ENCODE data around the gene SMAD7.

The SMAD7 gene

GRCh38 chr18:48919547-48919946, 31.2 kb downstream of the SMAD7 start:
- no peak overlapping the region for H3K4me3 ChIP-seq (ENCODE audit: low read depth, low read length)
- no peak for TF ChIP-seq CTCF (conservative IDR thresholded peaks at IDR 0.05; ENCODE audit: low read depth, low read length)

GRCh38 chr18:48918660-48919456, 31.9 kb downstream of the SMAD7 start:
- TF ChIP-seq CTCF (conservative IDR thresholded peaks at IDR 0.05; ENCODE audit: low read depth, low read length): no peak
- DNase-seq (ENCODE audit: low read depth): no peak
- no peak overlapping the region for H3K4me3 ChIP-seq (ENCODE audit: low read depth, low read length)

More at GRCh38 chr18:48919547-48919946, 31.2 kb downstream of the SMAD7 start:
- no peak for DNase-seq (ENCODE audit: low read depth)

- no peak for DNase-seq (ENCODE audit: low read depth)
- no peak overlapping the region for H3K4me3 ChIP-seq (ENCODE audit: low read depth, low read length)
- no peak for TF ChIP-seq CTCF (conservative IDR thresholded peaks at IDR 0.05; ENCODE audit: low read depth, low read length)
Measured at GRCh38 chr18:48917579-48918517, 32.9 kb downstream of the SMAD7 start.

GRCh38 chr18:48915626-48916425, 34.9 kb downstream of the SMAD7 start:
- no peak for TF ChIP-seq CTCF (conservative IDR thresholded peaks at IDR 0.05; ENCODE audit: low read depth, low read length)
- H3K4me3 ChIP-seq (ENCODE audit: low read depth, low read length): no peak overlapping the region
- no peak for DNase-seq (ENCODE audit: low read depth)

- DNase-seq (ENCODE audit: low read depth): no peak
- no peak for TF ChIP-seq CTCF (conservative IDR thresholded peaks at IDR 0.05; ENCODE audit: low read depth, low read length)
- no peak overlapping the region for H3K4me3 ChIP-seq (ENCODE audit: low read depth, low read length)
Measured at GRCh38 chr18:48914581-48915251, 36.0 kb downstream of the SMAD7 start.

- no peak overlapping the region for H3K4me3 ChIP-seq (ENCODE audit: low read depth, low read length)
- TF ChIP-seq CTCF (conservative IDR thresholded peaks at IDR 0.05; ENCODE audit: low read depth, low read length): no peak
- DNase-seq (ENCODE audit: low read depth): no peak
Measured at GRCh38 chr18:48913775-48914174, 37.0 kb downstream of the SMAD7 start.
